NK-92 (cell line): ENCODE measurements around the gene TGM2.

Experiments used
- DNase-seq: peaks from one replicate; lab custom pipeline; 2025; ENCODE audit not compliant: unreplicated experiment; lab: John Stamatoyannopoulos, UW

TGM2 gene

GRCh38 chr20:38134427-38135270 lies 30.4 kb downstream of the TGM2 start:
- DNase-seq = no peak

- no peak for DNase-seq
These were observed 31.2 kb downstream of the TGM2 start for GRCh38 chr20:38133680-38134426.

- no peak for DNase-seq
These were observed 32.1 kb downstream of the TGM2 start for GRCh38 chr20:38132910-38133501.

GRCh38 chr20:38132156-38132909 lies 32.7 kb downstream of the TGM2 start:
- DNase-seq = no peak

GRCh38 chr20:38131588-38132121 lies 33.4 kb downstream of the TGM2 start:
- DNase-seq = no peak

GRCh38 chr20:38130687-38131587 lies 34.1 kb downstream of the TGM2 start:
- no peak for DNase-seq

GRCh38 chr20:38129893-38130609 lies 35.0 kb downstream of the TGM2 start:
- no peak for DNase-seq

GRCh38 chr20:38129248-38129865 lies 35.7 kb downstream of the TGM2 start:
- DNase-seq = no peak

- no peak for DNase-seq
These were observed 36.4 kb downstream of the TGM2 start for GRCh38 chr20:38128691-38129090.

- DNase-seq = no peak
These were observed 37.0 kb downstream of the TGM2 start for GRCh38 chr20:38127920-38128528.

- no peak for DNase-seq
These were observed 38.0 kb downstream of the TGM2 start for GRCh38 chr20:38126932-38127621.

- no peak for DNase-seq
These were observed 38.7 kb downstream of the TGM2 start for GRCh38 chr20:38126146-38126921.

- no peak for DNase-seq
These were observed 39.7 kb downstream of the TGM2 start for GRCh38 chr20:38125157-38126056.

GRCh38 chr20:38123021-38123587 lies 42.0 kb downstream of the TGM2 start:
- no peak for DNase-seq

GRCh38 chr20:38121741-38122140 lies 43.3 kb downstream of the TGM2 start:
- no peak for DNase-seq

GRCh38 chr20:38120625-38120988 lies 44.5 kb downstream of the TGM2 start:
- DNase-seq = no peak
